ENCODE data around the gene SMYD4.
"Not testable (repeated sequence)": the region's sequence is repeated elsewhere in the genome, so short reads cannot be mapped to it uniquely, and the experiment has no call there.

The SMYD4 gene

GRCh38 chr17:1783271-1783670 lies 46.4 kb downstream of the SMYD4 start:
- H3K4me3 ChIP-seq (ENCODE audit: low read length): no peak overlapping the region
- TF ChIP-seq, protein P1, sequence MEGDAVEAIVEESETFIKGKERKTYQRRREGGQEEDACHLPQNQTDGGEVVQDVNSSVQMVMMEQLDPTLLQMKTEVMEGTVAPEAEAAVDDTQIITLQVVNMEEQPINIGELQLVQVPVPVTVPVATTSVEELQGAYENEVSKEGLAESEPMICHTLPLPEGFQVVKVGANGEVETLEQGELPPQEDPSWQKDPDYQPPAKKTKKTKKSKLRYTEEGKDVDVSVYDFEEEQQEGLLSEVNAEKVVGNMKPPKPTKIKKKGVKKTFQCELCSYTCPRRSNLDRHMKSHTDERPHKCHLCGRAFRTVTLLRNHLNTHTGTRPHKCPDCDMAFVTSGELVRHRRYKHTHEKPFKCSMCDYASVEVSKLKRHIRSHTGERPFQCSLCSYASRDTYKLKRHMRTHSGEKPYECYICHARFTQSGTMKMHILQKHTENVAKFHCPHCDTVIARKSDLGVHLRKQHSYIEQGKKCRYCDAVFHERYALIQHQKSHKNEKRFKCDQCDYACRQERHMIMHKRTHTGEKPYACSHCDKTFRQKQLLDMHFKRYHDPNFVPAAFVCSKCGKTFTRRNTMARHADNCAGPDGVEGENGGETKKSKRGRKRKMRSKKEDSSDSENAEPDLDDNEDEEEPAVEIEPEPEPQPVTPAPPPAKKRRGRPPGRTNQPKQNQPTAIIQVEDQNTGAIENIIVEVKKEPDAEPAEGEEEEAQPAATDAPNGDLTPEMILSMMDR (conservative IDR thresholded peaks at IDR 0.05; ENCODE audit: low read depth, low read length): no peak
- DNase-seq (ENCODE audit: low read depth): no peak

DNA sequence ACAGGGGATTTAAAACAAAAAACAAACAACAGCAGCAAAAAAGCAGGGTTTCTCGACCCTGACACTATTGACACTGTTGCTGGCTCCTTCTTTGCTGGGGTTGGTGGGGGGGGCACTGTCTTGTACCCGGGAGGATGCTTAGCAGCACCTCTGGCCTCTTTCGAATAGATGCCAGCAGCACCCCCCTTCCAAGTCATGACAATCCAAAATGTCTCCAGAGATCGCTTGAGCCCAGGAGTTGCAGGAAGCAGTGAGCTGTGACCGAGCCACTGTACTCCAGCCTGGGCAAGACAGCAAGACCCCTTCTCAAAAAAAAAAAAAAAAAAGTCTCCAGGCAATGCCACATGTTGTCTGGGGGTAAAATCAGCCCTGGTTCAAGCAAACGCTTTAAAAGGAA lies 47.5 kb downstream of the SMYD4 start:
- TF ChIP-seq, protein P1 (conservative IDR thresholded peaks at IDR 0.05; ENCODE audit: low read depth, low read length): no peak
- no peak for DNase-seq (ENCODE audit: low read depth)

GRCh38 chr17:1779571-1780131 lies 50.1 kb downstream of the SMYD4 start:
- TF ChIP-seq, protein P1 (conservative IDR thresholded peaks at IDR 0.05; ENCODE audit: low read depth, low read length): no peak
- DNase-seq (ENCODE audit: low read depth): peak; percentile 93
- no peak overlapping the region for H3K4me3 ChIP-seq (ENCODE audit: low read length)

More for the DNA sequence above, 47.5 kb downstream of the SMYD4 start:
- no peak overlapping the region for H3K4me3 ChIP-seq (ENCODE audit: low read length)

- TF ChIP-seq, protein P1 (conservative IDR thresholded peaks at IDR 0.05; ENCODE audit: low read depth, low read length): no peak
- DNase-seq (ENCODE audit: low read depth): no peak
- no peak overlapping the region for H3K4me3 ChIP-seq (ENCODE audit: low read length)
Observed at GRCh38 chr17:1776857-1777256, 52.8 kb downstream of the SMYD4 start.

- TF ChIP-seq, protein P1 (conservative IDR thresholded peaks at IDR 0.05; ENCODE audit: low read depth, low read length): no peak
- no peak for DNase-seq (ENCODE audit: low read depth)
- H3K4me3 ChIP-seq (ENCODE audit: low read length): no peak overlapping the region
Observed at GRCh38 chr17:1776328-1776727, 53.4 kb downstream of the SMYD4 start.

DNA sequence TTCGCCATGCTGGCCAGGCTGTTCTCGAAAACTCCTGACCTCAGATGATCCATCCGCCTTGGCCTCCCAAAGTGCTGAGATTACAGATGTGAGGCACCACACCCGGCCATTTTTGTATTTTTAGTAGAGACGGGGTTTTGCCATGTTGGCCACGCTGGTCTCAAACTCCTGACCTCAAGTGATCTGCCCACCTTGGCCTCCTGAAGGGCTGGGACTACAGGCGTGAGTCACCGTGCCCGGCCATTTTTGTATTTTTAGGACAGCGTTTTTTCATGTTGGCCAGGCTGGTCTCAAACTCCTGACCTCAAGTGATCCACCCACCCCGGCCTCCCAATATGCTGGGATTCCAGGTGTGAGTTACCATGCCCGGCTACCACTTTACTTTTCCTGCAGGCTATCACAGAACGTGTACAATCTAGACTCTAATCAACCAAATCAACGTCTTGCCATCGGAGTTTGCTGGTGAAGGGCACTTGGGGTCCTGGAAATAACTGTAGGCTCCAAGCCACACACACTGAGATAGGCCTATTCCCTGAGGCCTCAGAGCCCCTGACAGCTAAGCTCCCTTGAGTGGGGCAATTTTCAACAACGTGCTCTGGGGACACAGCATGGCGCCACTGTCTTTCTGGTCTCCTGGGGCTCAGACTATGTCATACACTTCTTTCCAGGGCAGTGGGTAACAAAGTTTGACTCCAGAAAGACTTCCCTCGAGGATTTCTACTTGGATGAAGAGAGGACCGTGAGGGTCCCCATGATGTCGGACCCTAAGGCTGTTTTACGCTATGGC lies 55.1 kb downstream of the SMYD4 start:
- DNase-seq (ENCODE audit: low read depth): no peak
- TF ChIP-seq, protein P1 (conservative IDR thresholded peaks at IDR 0.05; ENCODE audit: low read depth, low read length): no peak

DNA sequence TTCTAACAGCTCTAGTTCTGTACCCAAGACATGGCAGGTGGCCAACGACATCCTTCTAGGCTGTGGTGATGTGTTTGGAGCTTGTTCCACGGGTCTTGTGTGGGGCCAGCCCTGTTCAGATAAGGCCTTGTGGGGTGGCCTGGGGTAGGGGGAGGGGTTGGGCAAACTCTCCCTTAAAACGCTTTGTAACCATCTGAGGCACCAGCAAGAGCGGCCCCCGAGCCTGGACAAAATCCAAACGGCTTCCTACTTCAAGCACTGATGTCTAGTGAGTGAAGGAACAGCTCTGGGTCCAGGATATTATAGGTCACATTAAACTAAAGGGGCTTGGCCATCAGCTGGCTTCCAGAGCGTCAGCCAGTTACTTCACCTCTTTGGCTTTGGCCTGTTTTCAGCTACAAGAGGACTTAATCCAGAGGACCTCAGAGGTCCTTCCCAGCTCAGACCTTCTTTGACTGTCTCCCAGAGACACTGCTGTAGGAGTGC lies 56.0 kb downstream of the SMYD4 start:
- no peak for DNase-seq (ENCODE audit: low read depth)
- TF ChIP-seq, protein P1 (conservative IDR thresholded peaks at IDR 0.05; ENCODE audit: low read depth, low read length): no peak
- no peak overlapping the region for H3K4me3 ChIP-seq (ENCODE audit: low read length)

More for the DNA sequence above, 55.1 kb downstream of the SMYD4 start:
- no peak overlapping the region for H3K4me3 ChIP-seq (ENCODE audit: low read length)

GRCh38 chr17:1773000-1773695 lies 56.6 kb downstream of the SMYD4 start:
- not testable (repeated sequence) for H3K4me3 ChIP-seq (ENCODE audit: low read length); DNase-seq (ENCODE audit: low read depth)
